Aorta (tissue), 5 donors: ENCODE data around the gene BRINP1. TPM values are rescaled to one million over a fixed set of nuclear protein-coding genes. Genes with fewer than 3 reads are reported as not detected.

ENCODE experiments used
- ATAC-seq: fragments of 200-7000 bp; cut with Tn5 transposase; one replicate; pipeline ENCODE4 v1.9.1; 2022; ENCODE audit warnings: moderate library complexity; ENCODE audit not compliant: low FRiP score
- DNase-seq, 2 donors: peaks; one replicate each; pipeline ENCODE4 v3.0.0-alpha.2; 2020
- H3K27ac ChIP-seq, 2 donors: one replicate each; pipeline ENCODE4 v1.5.1; 2013; ENCODE audit warnings: low read length in 2 of 2, mild to moderate bottlenecking in 2 of 2, moderate library complexity in 2 of 2, control low read depth in 1 of 2, inconsistent platforms in 1 of 2, low read depth in 1 of 2
- H3K27me3 ChIP-seq, 2 donors: one replicate each; pipeline ENCODE4 v1.6.1; 2013; ENCODE audit warnings: control low read depth in 1 of 2, low read length in 1 of 2, mild to moderate bottlenecking in 1 of 2, moderate library complexity in 1 of 2; ENCODE audit not compliant: insufficient read depth in 2 of 2, control insufficient read depth in 1 of 2
- H3K36me3 ChIP-seq, 2 donors: one replicate each; pipeline ENCODE4 v1.6.1; 2013; ENCODE audit warnings: control low read depth in 1 of 2, low read length in 1 of 2, mild to moderate bottlenecking in 1 of 2; ENCODE audit not compliant: insufficient read depth in 2 of 2, control insufficient read depth in 1 of 2
- H3K4me1 ChIP-seq, 2 donors: one replicate each; pipeline ENCODE4 v1.6.1; 2013; ENCODE audit warnings: low read length in 2 of 2, control low read depth in 1 of 2, mild to moderate bottlenecking in 1 of 2, moderate library complexity in 1 of 2; ENCODE audit not compliant: insufficient read depth in 2 of 2, control insufficient read depth in 1 of 2
- H3K4me3 ChIP-seq, 2 donors: one replicate each; pipeline ENCODE4 v1.5.1; 2013; ENCODE audit warnings: low read length in 2 of 2, control low read depth in 1 of 2, mild to moderate bottlenecking in 1 of 2
- H3K9me3 ChIP-seq: one replicate; pipeline ENCODE4 v1.6.1; 2013; ENCODE audit warnings: mild to moderate bottlenecking, low read length; ENCODE audit not compliant: control insufficient read depth
- WGBS, 2 donors: extraction: QIAGEN DNeasy Blood & Tissue Kit; methylation state at CpG; one replicate each; pipeline ENCODE4 v1.1.7; 2013; 5-methylcytosine and 5-hydroxymethylcytosine counted together
- intact Hi-C, 2 donors: fragments of 100-400 bp; cut with DNase I; formaldehyde crosslinking; loops; one replicate each; pipeline versions ENCODE4 v1.14.2 to v1.15.0; 2022
- polyA plus RNA-seq, 2 donors: library from polyadenylated mRNA; stranded (reverse); fragments of 200-250 nt; gene quantifications; one replicate each; pipeline ENCODE4 v1.2.3, GENCODE V29; 2013
- total RNA-seq, 2 donors: library from RNA; stranded (reverse); fragmentation: NEBNext Ultra II Directional; extraction: Animal tissue kit (Norgen Biotek cat#: 25700); gene quantifications; one replicate each; pipeline ENCODE4 v1.2.1, GENCODE V29; 2021
- donor health status: healthy with polysubstance abuse.
- donor health status: Bipolar disorder and iron deficiency.
- donor health status: DM: no; HTN: no; CAD: no.
- donor health status: DM: no; HTN: no; CAD: no.
- donor health status: DM: yes; HTN: yes; CAD: no.

Gene BRINP1
- total and polyA plus RNA-seq, 4 donors: 0.23 to 5.0 (median 0.55) TPM

- no peak overlapping the region for H3K27ac ChIP-seq
- H3K4me1 ChIP-seq: no peaks in the 10 kb centered on the region
- no peaks in the 10 kb centered on the region for H3K36me3 ChIP-seq
- no peaks in the 10 kb centered on the region for H3K9me3 ChIP-seq
- no peaks in the 10 kb centered on the region for H3K27me3 ChIP-seq
- ATAC-seq (no peak), DNase-seq (no peak)
- H3K4me3 ChIP-seq: no peak overlapping the region
- WGBS, 2 donors: 52 to 54% methylated on average over 1 of the region's 1 CpG
- intact Hi-C loops: loop anchor here in 1 of 2 donors (5.0 kb wide), 1 partner anchor 694 kb away; no protein-coding TSS in a partner anchor
Observed at GRCh38 chr9:119291554-119291953, 77.7 kb downstream of the BRINP1 start.

- intact Hi-C loops: loop anchor here (1.0 to 10.0 kb wide), 5 partner anchors 461 to 768 kb away; no protein-coding TSS in a partner anchor
- H3K9me3 ChIP-seq: no peaks in the 10 kb centered on the region
- no peak overlapping the region for H3K27ac ChIP-seq
- no peak overlapping the region for H3K4me3 ChIP-seq
- no peaks in the 10 kb centered on the region for H3K4me1 ChIP-seq
- peak; percentile 79 for ATAC-seq
- H3K27me3 ChIP-seq: no peaks in the 10 kb centered on the region
- WGBS, 2 donors: 18 to 25% methylated on average over 3 of the region's 3 CpGs
- DNase-seq: no peak
- no peaks in the 10 kb centered on the region for H3K36me3 ChIP-seq
Observed at GRCh38 chr9:119289740-119290433, 79.3 kb downstream of the BRINP1 start.

- WGBS, 2 donors: 71 to 80% methylated on average over 12 of the region's 12 CpGs
- Histone ChIP-seq H3K36me3 (no peaks in the 10 kb centered on the region), H3K9me3 (no peaks in the 10 kb centered on the region), H3K4me1 (no peaks in the 10 kb centered on the region), H3K27me3 (no peaks in the 10 kb centered on the region), H3K27ac (no peak overlapping the region), H3K4me3 (no peak overlapping the region)
- DNase-seq: no peak
- ATAC-seq: no peak
- intact Hi-C loops: loop anchor here in 1 of 2 donors (5.0 to 10.0 kb wide), 2 partner anchors 457 to 760 kb away; no protein-coding TSS in a partner anchor
Observed at GRCh38 chr9:119284587-119285337, 84.5 kb downstream of the BRINP1 start.

- Histone ChIP-seq H3K4me3 (no peak overlapping the region), H3K27me3 (no peaks in the 10 kb centered on the region), H3K9me3 (no peaks in the 10 kb centered on the region), H3K27ac (no peak overlapping the region), H3K36me3 (no peaks in the 10 kb centered on the region), H3K4me1 (no peaks in the 10 kb centered on the region)
- DNase-seq (no peak), ATAC-seq (no peak)
- intact Hi-C loops: loop anchor here in 1 of 2 donors (10.0 kb wide), 1 partner anchor 759 kb away; no protein-coding TSS in a partner anchor
- WGBS, 2 donors: 79 to 86% methylated on average over 4 of the region's 4 CpGs
Observed at GRCh38 chr9:119284118-119284517, 85.1 kb downstream of the BRINP1 start.

GRCh38 chr9:119283078-119283794 lies 86.0 kb downstream of the BRINP1 start:
- H3K9me3 ChIP-seq: no peaks in the 10 kb centered on the region
- intact Hi-C loops: loop anchor here in 1 of 2 donors (10.0 kb wide), 1 partner anchor 758 kb away; no protein-coding TSS in a partner anchor
- no peaks in the 10 kb centered on the region for H3K36me3 ChIP-seq
- peak in 1 of 2 donors; percentile 60 for DNase-seq
- H3K27ac ChIP-seq: no peak overlapping the region
- WGBS, 2 donors: 46 to 54% methylated on average over 17 to 18 of the region's 18 CpGs
- no peaks in the 10 kb centered on the region for H3K27me3 ChIP-seq
- no peak for ATAC-seq
- no peak overlapping the region for H3K4me3 ChIP-seq
- H3K4me1 ChIP-seq: no peaks in the 10 kb centered on the region

GRCh38 chr9:119282476-119283077 lies 86.7 kb downstream of the BRINP1 start:
- Histone ChIP-seq H3K9me3 (no peaks in the 10 kb centered on the region), H3K36me3 (no peaks in the 10 kb centered on the region), H3K27ac (no peak overlapping the region), H3K4me1 (no peaks in the 10 kb centered on the region), H3K4me3 (no peak overlapping the region), H3K27me3 (no peaks in the 10 kb centered on the region)
- intact Hi-C loops: loop anchor here in 1 of 2 donors (10.0 kb wide), 1 partner anchor 758 kb away; no protein-coding TSS in a partner anchor
- 53 to 56% methylated on average over 6 of the region's 6 CpGs for WGBS, 2 donors
- no peak for ATAC-seq
- no peak for DNase-seq

GRCh38 chr9:119280740-119281485 lies 88.3 kb downstream of the BRINP1 start:
- Histone ChIP-seq H3K27me3 (no peaks in the 10 kb centered on the region), H3K4me3 (no peak overlapping the region), H3K4me1 (no peaks in the 10 kb centered on the region), H3K36me3 (no peaks in the 10 kb centered on the region), H3K27ac (no peak overlapping the region), H3K9me3 (no peaks in the 10 kb centered on the region)
- WGBS, 2 donors: 94 to 96% methylated on average over 1 of the region's 1 CpG
- ATAC-seq: no peak
- intact Hi-C loops: loop anchor here in 1 of 2 donors (10.0 kb wide), 1 partner anchor 756 kb away; no protein-coding TSS in a partner anchor
- no peak for DNase-seq
